HG02588 (cell line): ENCODE measurements around the gene TTC39B.

Experiments used
- ATAC-seq: cut with Tn5 transposase; IDR thresholded peaks from one replicate; pipeline ENCODE4 v1.9.1; 2021; ENCODE audit warnings: mild to moderate bottlenecking, moderate library complexity; ENCODE audit not compliant: unreplicated experiment

The TTC39B gene

GRCh38 chr9:15231788-15232635, 75.0 kb downstream of the TTC39B start:
- no peak for ATAC-seq

DNA sequence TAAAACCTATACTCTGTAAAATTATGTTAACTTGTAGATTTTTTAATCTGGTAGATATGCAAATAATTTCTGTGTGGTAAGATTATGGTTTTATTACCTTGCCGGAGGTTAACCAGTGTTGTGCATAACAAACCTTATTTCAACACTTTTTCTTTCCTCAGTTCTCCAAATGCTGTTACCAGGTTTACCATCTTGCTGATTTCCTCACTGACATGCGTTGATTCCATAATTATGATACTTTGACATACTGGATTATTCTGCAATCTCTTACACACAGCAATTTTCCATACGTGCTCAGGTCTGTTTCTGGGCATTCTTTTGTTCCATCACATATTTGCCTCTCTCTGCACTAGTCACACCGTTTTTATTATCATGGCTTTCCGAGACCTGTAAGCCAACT, 77.6 kb downstream of the TTC39B start:
- ATAC-seq, result no peak

DNA sequence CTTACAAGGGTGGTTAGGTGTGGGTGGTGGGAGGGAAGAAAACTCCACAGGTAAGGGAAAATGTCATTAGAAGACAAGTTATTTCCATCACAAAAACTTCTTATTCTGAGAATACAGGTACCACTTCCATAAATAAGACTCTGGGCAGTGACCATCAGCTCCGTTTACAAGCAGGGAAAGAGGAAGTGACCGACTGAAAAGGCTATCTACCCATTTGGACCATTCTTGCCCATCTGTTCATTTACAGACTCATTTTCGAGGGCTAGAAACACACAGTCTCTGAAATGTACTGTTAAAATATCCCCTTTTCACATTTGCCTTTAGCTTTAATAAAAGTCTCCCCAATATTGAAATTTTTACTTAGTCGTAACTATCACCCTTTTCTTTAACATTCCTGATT, 79.5 kb downstream of the TTC39B start:
- ATAC-seq, result no peak

DNA sequence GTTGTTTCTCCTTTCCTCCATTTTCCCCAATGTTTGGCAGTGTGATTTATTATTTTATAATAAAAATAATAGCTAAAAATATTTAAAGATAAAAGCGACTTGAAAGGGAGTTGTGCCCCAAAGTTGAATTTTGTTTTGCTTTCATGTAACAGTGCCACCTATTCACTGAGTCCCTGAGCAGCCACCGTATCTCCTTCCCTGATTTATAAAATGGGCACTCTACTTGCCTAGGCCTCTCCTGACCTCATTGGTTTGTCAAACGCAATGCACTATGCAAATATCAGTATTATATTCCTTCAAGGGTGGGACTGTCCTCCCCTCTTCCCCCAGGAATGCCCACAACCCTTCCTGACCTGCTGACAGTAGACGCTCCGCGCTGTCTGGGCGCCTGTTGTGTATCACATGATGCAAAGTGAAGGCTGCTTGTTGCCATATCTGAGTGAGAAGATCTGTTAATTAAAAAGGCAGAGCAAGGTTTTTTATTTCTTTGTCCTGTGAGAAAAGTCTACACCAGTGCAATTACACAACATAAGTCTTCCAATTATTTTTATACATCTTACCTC, 81.4 kb downstream of the TTC39B start:
- no peak for ATAC-seq

DNA sequence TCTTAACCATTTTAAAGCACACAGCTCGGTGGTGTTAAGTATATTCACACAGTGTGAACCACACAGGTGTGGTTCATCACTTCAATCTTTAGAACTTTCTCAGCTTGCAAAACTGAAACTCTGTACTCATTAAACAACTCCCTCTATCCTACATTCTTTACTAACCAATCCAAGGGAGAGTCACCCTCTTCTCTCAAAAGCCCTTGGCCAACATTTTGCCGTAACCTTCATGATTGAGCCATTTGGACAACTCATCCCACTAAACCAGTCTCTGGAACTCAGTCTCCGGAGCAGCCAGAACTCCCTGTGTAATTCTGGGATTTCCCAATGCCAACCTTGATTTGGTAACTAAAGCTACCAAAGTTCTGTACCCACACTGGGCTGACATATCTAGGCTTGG, 84.7 kb downstream of the TTC39B start:
- no peak for ATAC-seq

- no peak for ATAC-seq
These were observed 85.3 kb downstream of the TTC39B start for GRCh38 chr9:15221746-15222145.

DNA sequence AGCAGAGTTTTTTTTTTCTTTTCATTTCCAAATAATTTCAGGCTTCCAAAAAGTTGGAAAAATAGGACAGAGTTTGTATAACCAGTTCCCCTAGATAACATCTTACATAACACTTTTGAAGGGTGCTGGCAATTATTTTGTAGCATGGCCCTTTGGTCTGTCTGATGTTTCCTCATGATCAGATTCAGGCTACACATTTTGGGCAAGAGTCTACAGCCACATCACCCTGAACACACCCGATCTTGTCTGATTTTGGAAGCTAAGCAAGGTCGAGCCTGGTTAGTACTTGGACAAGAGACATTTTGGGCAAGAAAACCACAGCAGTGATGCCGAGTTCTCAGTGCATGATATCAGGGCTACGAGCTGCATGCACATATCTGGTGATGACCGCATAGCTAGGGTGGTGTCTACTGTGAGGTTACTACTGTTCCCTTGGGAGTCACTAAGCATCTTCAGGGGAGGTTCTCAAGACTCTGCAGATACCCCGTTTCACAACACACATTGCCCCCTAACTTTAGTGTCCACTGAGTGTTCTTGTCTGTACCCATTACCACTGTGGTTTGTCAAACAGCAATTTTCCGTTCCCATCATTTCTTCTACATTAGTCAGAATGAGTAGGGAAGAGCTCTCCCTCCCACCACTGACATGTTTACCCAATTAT, 86.2 kb downstream of the TTC39B start:
- ATAC-seq, result no peak

- no peak for ATAC-seq
These were observed 87.5 kb downstream of the TTC39B start for GRCh38 chr9:15219546-15219945.

GRCh38 chr9:15218994-15219393, 88.0 kb downstream of the TTC39B start:
- no peak for ATAC-seq

- no peak for ATAC-seq
These were observed 93.8 kb downstream of the TTC39B start for GRCh38 chr9:15213249-15213648.

GRCh38 chr9:15211815-15212495, 95.1 kb downstream of the TTC39B start:
- ATAC-seq, result no peak

GRCh38 chr9:15211160-15211814, 95.7 kb downstream of the TTC39B start:
- no peak for ATAC-seq

DNA sequence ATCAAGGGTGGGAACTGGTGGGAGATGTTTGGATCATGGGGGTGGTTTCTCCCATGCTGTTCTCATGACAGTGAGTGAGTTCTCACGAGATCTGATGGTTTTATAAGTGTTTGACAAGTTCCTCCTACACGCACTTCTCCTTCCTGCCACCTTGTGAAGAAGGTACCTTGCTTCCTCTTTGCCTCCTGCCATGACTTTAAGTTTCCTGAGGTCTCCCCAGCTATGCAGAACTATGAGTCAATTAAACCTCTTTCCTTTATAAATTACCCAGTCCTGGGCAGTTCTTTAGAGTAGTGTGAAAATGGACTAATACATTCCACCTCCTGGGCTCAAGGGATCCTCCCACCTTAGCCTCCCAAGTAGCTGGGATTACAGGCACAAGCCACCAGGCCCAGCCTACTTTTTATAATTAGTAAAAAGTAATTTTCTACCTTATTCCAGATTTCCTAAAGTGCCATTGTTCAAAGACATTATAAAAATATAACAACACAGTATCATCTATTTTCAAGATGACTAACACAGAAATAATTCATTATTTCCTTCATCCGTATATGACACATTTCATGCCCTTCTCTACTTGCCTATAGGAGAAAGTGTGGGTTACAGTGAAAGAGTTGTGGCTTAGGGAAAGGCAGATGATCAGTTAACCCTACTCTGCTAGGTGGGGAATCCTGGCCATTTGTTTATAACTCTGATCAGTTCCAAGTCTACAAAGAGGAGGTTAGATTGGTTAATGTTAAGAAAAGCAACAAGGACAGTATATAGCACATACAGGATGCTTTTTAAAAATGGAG, 99.9 kb downstream of the TTC39B start:
- ATAC-seq, result no peak

GRCh38 chr9:15205632-15206420, 101.2 kb downstream of the TTC39B start:
- no peak for ATAC-seq

DNA sequence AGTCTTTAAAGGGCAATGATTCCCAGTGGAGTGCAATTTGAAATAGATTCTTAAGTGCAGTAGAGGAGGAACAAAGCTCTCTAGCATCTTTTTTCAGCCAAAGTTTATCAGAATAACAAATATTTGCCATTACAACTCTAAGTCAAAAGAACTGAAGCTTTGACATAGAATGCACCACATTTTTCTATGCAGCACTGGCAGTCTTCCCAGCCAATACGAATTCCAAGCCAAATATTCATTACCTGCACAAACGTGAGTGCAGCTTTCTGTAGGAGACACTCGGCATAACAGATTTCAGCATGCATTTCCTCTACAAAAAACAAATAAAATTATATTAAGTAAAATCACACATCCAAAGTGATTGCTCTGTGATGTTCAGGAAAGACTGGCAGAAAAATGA, 103.4 kb downstream of the TTC39B start:
- no peak for ATAC-seq

DNA sequence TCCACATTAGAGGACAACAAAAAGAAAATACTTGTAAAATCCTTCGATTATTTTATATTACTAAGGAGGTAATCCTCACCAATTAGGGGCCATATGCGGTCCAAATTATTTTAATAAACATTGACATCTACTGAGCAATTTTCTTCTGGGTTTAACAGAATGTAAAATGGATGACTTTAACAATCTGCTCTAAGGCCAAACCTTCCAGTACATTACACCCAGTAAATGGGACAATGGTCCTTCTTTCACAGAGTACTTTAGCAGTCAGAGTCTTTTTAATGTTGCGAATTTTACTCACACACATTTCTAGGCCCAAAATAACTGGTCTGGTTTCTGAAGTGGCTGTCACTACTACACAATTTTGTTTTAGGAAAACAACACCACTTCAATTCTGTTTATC, 106.9 kb downstream of the TTC39B start:
- ATAC-seq, result no peak

DNA sequence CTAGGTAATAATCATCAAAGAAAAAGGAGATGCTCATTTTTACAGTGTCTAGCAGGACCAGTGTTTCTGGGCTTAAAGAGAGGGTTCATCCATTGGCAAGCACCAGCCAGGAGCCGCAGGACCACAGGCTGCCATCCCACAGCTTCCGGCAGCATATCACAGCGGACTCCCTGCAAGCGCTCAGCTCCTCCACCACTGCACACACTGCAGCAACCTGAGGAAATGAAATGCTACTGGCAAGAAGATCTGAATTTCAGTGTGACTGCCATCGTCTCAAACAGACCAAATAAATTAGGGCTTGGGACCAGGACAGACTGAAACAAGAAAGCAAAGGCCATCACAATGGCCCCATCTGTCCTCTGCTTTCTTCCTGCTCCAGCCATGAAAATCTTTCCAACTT, 114.2 kb downstream of the TTC39B start:
- no peak for ATAC-seq

DNA sequence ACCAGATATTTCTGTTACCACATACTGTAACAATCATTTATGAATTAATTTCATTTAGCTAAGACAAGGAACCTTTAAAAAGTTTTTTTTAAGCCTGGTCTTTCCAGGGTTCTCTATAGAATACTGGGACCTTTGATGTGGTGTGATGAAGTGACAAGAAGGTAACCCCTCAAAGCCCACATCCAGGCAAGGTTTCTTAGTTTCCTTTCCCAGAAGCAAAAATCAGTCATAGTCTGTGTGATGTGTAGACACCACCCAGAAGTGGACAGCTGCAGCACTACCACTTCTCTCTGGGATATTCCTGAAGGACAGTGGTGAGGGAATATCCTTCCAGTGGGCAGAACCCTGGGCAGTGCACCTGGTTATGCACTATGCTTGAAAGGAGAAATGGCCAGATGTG, 115.6 kb downstream of the TTC39B start:
- ATAC-seq, result no peak

- no peak for ATAC-seq
These were observed 117.5 kb downstream of the TTC39B start for GRCh38 chr9:15189481-15189880.
